ENCODE measurements around the gene DISP1. TPM values are rescaled to one million over a fixed set of nuclear protein-coding genes. Genes with fewer than 3 reads are reported as not detected.

The DISP1 gene
- total and polyA plus RNA-seq, 2 experiments from 2014 or later, result 2.4 to 4.4 TPM

- Histone ChIP-seq H3F3A (replicated peaks; ENCODE audit: low read depth) (no peaks in the 10 kb centered on the region), H3K9me2 (ENCODE audit: insufficient read depth) (no peaks in the 10 kb centered on the region), H3K4me2 (no peak overlapping the region), H4K20me1 (replicated peaks; ENCODE audit: insufficient read depth) (no peaks in the 10 kb centered on the region), H3K27me3 (ENCODE audit: insufficient read depth) (0 out of 2 replicates have a peak, but pooled peaks cover 4% of the 10 kb centered on the region), H3K4me1 (ENCODE audit: insufficient read depth) (no peaks in the 10 kb centered on the region), H3K79me2 (replicated peaks; ENCODE audit: insufficient read depth) (no peaks in the 10 kb centered on the region), H2AFZ (no peak overlapping the region), H3K4me3 (no peak overlapping the region), H3K36me3 (ENCODE audit: insufficient read depth) (no peaks in the 10 kb centered on the region), H3K27ac (ENCODE audit: low read depth) (no peak overlapping the region)
- no peak overlapping the region for H3K27ac Mint-ChIP-seq
- peaks cover 10% of the 10 kb centered on the region; the same call in 1 of the 3 replicates for H3K4me1 Mint-ChIP-seq
- peaks cover 4% of the 10 kb centered on the region; the same call in 2 of the 3 replicates for H3K9me3 Mint-ChIP-seq
- TF ChIP-seq CTCF (conservative IDR thresholded peaks at IDR 0.05; ENCODE audit: low read depth in 2 of 2) (no peak), CREB1 (CRISPR knock-in tag; IDR thresholded peaks at IDR 0.05; ENCODE audit: low read depth) (no peak), ZNF114 (CRISPR knock-in tag; IDR thresholded peaks at IDR 0.05) (no peak), NANOG (IDR thresholded peaks at IDR 0.05; ENCODE audit: borderline replicate concordance) (no peak), EZH2phosphoT487 (IDR thresholded peaks at IDR 0.05; ENCODE audit: unreplicated experiment) (no peak), JUNB (IDR thresholded peaks at IDR 0.05; ENCODE audit: unreplicated experiment) (no peak), ZNF462 (CRISPR knock-in tag; IDR thresholded peaks at IDR 0.05) (no peak), STAT1 (IDR thresholded peaks at IDR 0.05; ENCODE audit: unreplicated experiment) (no peak), REST (IDR thresholded peaks at IDR 0.05; ENCODE audit: unreplicated experiment) (no peak), ZNF331 (CRISPR knock-in tag; IDR thresholded peaks at IDR 0.05; ENCODE audit: low read depth) (no peak), POLR2AphosphoS5 (IDR thresholded peaks at IDR 0.05; ENCODE audit: low read depth) (no peak), ETS1 (IDR thresholded peaks at IDR 0.05) (no peak), EZH2 (IDR thresholded peaks at IDR 0.05; ENCODE audit: low read depth, unreplicated experiment) (no peak)
- peaks cover 4% of the 10 kb centered on the region; the same call in 2 of the 3 replicates for H3K36me3 Mint-ChIP-seq (ENCODE audit: low read depth)
- no peak for ATAC-seq
- no peak overlapping the region for H3K4me3 Mint-ChIP-seq
- DNase-seq (ENCODE audit: low spot score), result no peak
- peaks cover 6% of the 10 kb centered on the region for H3K27me3 Mint-ChIP-seq (ENCODE audit: insufficient read depth, low read depth, poor library complexity)
Measured at GRCh38 chr1:222791006-222791710, 23.7 kb upstream of the DISP1 start.
